K562 (cell line): ENCODE data around the gene TDRKH.

Experiments used
- CBX1 ChIP-seq: sonication (generic); IDR thresholded peaks from 2 replicates; pipeline ENCODE4 v1.6.1; 2016; ENCODE audit warnings: antibody characterized with exemption, low read depth, mild to moderate bottlenecking
- ELF4 ChIP-seq: fragments of 450-650 bp; formaldehyde crosslinking; IDR thresholded peaks from 2 replicates; pipeline ENCODE4 v1.4.0; 2022; ENCODE audit warnings: missing genetic modification characterization
- ESRRA ChIP-seq: fragments of 450-650 bp; IDR thresholded peaks from 2 replicates; pipeline ENCODE4 v1.6.1; 2014; ENCODE audit warnings: low read depth, mild to moderate bottlenecking, moderate library complexity, borderline replicate concordance
- FOXA1 ChIP-seq: fragments of 450-650 bp; IDR thresholded peaks from 2 replicates; pipeline ENCODE4 v1.6.1; 2016; ENCODE audit warnings: mild to moderate bottlenecking, borderline replicate concordance
- GABPB1 ChIP-seq: sonication (generic); formaldehyde crosslinking; IDR thresholded peaks from 2 replicates; pipeline ENCODE4 v1.8.0; 2022; ENCODE audit warnings: mild to moderate bottlenecking, missing genetic modification reagents
- KLF13 ChIP-seq: fragments of 450-650 bp; IDR thresholded peaks from 2 replicates; pipeline ENCODE4 v1.6.1; 2016; ENCODE audit warnings: missing genetic modification characterization, low read depth, mild to moderate bottlenecking, missing compliant biosample characterization, moderate library complexity, borderline replicate concordance
- NFRKB ChIP-seq: fragments of 450-650 bp; IDR thresholded peaks from 2 replicates; pipeline ENCODE4 v1.6.1; 2016; ENCODE audit warnings: low read depth
- PHF8 ChIP-seq: fragments of 200-600 bp; sonication (generic); IDR thresholded peaks from 2 replicates; pipeline ENCODE4 v1.6.1; 2012; ENCODE audit warnings: mixed run types, mild to moderate bottlenecking, inconsistent platforms, low read length, moderate library complexity, borderline replicate concordance
- PML ChIP-seq: IDR thresholded peaks from 2 replicates; pipeline ENCODE4 v1.6.1; 2012; ENCODE audit warnings: low read length, inconsistent platforms
- SAP30 ChIP-seq: fragments of 200-600 bp; sonication (generic); IDR thresholded peaks from 2 replicates; pipeline ENCODE4 v1.6.1; 2012; ENCODE audit warnings: borderline replicate concordance, low read depth, mild to moderate bottlenecking, moderate library complexity, low read length, control low read depth, inconsistent platforms; ENCODE audit not compliant: insufficient read depth, poor library complexity, severe bottlenecking
- TF ChIP-seq, protein P1 (sequence below), 3 experiments: IDR thresholded peaks in 2 of 3; conservative IDR thresholded peaks in 1 of 3; 2 replicates each; pipeline ENCODE4 v1.5.1; 2011 to 2012; ENCODE audit warnings: low read length in 3 of 3, mild to moderate bottlenecking in 3 of 3, control low read depth in 2 of 3, improper control_type of control experiment in 1 of 3, inconsistent platforms in 1 of 3, low read depth in 1 of 3, mixed read lengths in 1 of 3, moderate library complexity in 1 of 3; ENCODE audit not compliant: insufficient read depth in 2 of 3
- TF ChIP-seq, protein P2 (sequence below): sonication (generic); formaldehyde crosslinking; IDR thresholded peaks from 2 replicates; pipeline ENCODE4 v1.4.0; 2020; ENCODE audit warnings: mild to moderate bottlenecking, missing genetic modification reagents
- TF ChIP-seq, protein P3 (sequence below): fragments of 250-450 bp; sonication (Bioruptor Pico); IDR thresholded peaks from 2 replicates; pipeline ENCODE4 v1.8.0; 2021; ENCODE audit warnings: moderate library complexity, mild to moderate bottlenecking, inconsistent platforms

DNA sequence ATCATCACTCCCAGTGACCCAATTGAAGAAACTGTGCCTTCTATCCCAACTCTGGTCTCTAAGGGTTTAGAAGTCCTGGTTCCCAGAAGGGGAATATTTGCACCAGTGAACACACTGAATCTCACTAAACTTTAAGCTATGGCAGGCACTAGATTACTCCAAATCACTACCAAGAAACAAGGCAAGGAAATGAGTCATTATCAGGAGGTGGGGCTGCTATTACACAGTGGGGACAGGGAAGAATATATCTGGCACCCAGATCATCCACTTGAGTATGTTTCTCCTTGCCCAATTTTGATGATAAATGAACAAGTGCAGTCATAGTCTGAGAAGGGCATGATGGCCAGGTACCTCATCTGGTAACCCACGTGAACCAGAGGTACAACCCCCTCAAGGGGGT, 34.0 kb downstream of the TDRKH start:
- TF ChIP-seq NFRKB (no peak), SAP30 (no peak), KLF13 (tag) (no peak), GABPB1 (CRISPR knock-in tag) (no peak), ELF4 (CRISPR knock-in tag) (no peak), CBX1 (no peak), PHF8 (no peak), FOXA1 (no peak), PML (no peak), ESRRA (no peak)
- TF ChIP-seq, protein P1, sequence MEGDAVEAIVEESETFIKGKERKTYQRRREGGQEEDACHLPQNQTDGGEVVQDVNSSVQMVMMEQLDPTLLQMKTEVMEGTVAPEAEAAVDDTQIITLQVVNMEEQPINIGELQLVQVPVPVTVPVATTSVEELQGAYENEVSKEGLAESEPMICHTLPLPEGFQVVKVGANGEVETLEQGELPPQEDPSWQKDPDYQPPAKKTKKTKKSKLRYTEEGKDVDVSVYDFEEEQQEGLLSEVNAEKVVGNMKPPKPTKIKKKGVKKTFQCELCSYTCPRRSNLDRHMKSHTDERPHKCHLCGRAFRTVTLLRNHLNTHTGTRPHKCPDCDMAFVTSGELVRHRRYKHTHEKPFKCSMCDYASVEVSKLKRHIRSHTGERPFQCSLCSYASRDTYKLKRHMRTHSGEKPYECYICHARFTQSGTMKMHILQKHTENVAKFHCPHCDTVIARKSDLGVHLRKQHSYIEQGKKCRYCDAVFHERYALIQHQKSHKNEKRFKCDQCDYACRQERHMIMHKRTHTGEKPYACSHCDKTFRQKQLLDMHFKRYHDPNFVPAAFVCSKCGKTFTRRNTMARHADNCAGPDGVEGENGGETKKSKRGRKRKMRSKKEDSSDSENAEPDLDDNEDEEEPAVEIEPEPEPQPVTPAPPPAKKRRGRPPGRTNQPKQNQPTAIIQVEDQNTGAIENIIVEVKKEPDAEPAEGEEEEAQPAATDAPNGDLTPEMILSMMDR (IDR thresholded peaks at IDR 0.05 in 2 of 3, conservative IDR thresholded peaks at IDR 0.05 in 1 of 3; ENCODE audit: insufficient read depth in 2 of 3, low read depth in 1 of 3, low read length in 3 of 3): no peak
- TF ChIP-seq, protein P2, sequence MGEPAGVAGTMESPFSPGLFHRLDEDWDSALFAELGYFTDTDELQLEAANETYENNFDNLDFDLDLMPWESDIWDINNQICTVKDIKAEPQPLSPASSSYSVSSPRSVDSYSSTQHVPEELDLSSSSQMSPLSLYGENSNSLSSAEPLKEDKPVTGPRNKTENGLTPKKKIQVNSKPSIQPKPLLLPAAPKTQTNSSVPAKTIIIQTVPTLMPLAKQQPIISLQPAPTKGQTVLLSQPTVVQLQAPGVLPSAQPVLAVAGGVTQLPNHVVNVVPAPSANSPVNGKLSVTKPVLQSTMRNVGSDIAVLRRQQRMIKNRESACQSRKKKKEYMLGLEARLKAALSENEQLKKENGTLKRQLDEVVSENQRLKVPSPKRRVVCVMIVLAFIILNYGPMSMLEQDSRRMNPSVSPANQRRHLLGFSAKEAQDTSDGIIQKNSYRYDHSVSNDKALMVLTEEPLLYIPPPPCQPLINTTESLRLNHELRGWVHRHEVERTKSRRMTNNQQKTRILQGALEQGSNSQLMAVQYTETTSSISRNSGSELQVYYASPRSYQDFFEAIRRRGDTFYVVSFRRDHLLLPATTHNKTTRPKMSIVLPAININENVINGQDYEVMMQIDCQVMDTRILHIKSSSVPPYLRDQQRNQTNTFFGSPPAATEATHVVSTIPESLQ (CRISPR knock-in tag): no peak
- TF ChIP-seq, protein P3, sequence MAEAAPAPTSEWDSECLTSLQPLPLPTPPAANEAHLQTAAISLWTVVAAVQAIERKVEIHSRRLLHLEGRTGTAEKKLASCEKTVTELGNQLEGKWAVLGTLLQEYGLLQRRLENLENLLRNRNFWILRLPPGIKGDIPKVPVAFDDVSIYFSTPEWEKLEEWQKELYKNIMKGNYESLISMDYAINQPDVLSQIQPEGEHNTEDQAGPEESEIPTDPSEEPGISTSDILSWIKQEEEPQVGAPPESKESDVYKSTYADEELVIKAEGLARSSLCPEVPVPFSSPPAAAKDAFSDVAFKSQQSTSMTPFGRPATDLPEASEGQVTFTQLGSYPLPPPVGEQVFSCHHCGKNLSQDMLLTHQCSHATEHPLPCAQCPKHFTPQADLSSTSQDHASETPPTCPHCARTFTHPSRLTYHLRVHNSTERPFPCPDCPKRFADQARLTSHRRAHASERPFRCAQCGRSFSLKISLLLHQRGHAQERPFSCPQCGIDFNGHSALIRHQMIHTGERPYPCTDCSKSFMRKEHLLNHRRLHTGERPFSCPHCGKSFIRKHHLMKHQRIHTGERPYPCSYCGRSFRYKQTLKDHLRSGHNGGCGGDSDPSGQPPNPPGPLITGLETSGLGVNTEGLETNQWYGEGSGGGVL (CRISPR knock-in tag): no peak
